ENCODE measurements around the gene CHCHD5.
"Not testable (repeated sequence)": the region's sequence is repeated elsewhere in the genome, so short reads cannot be mapped to it uniquely, and the experiment has no call there.

CHCHD5 gene

GRCh38 chr2:112588611-112589045, 4.2 kb downstream of the CHCHD5 start:
- peak in 2 of 3 experiments; percentile 64 to 90 for DNase-seq

- no peak for DNase-seq
Measured at GRCh38 chr2:112591413-112591812, 7.0 kb downstream of the CHCHD5 start.

- DNase-seq, result no peak
Measured at GRCh38 chr2:112593736-112594135, 9.3 kb downstream of the CHCHD5 start.

GRCh38 chr2:112597537-112598322, 13.3 kb downstream of the CHCHD5 start:
- DNase-seq, result no peak

- no peak for DNase-seq
Measured at GRCh38 chr2:112600634-112601033, 16.2 kb downstream of the CHCHD5 start.

GRCh38 chr2:112601754-112602153, 17.3 kb downstream of the CHCHD5 start:
- peak in 1 of 3 experiments; percentile 31 for DNase-seq

GRCh38 chr2:112602917-112603316, 18.5 kb downstream of the CHCHD5 start:
- DNase-seq, result no peak

GRCh38 chr2:112603731-112604130, 19.3 kb downstream of the CHCHD5 start:
- no peak for DNase-seq

- no peak for DNase-seq
Measured at GRCh38 chr2:112604952-112605351, 20.5 kb downstream of the CHCHD5 start.

- no peak for DNase-seq
Measured at GRCh38 chr2:112605926-112606325, 21.5 kb downstream of the CHCHD5 start.

- DNase-seq, result no peak
Measured at GRCh38 chr2:112606547-112606946, 22.1 kb downstream of the CHCHD5 start.

- no peak for DNase-seq
Measured at GRCh38 chr2:112607680-112608438, 23.4 kb downstream of the CHCHD5 start.

GRCh38 chr2:112609320-112609719, 24.9 kb downstream of the CHCHD5 start:
- not testable (repeated sequence) for DNase-seq

GRCh38 chr2:112612283-112612682, 27.9 kb downstream of the CHCHD5 start:
- DNase-seq, result not testable (repeated sequence)

GRCh38 chr2:112614201-112614840, 29.9 kb downstream of the CHCHD5 start:
- no peak for DNase-seq

GRCh38 chr2:112615051-112615450, 30.6 kb downstream of the CHCHD5 start:
- DNase-seq, result no peak

GRCh38 chr2:112615798-112616197, 31.4 kb downstream of the CHCHD5 start:
- not testable (repeated sequence) for DNase-seq

- DNase-seq, result no peak
Measured at GRCh38 chr2:112618383-112618782, 34.0 kb downstream of the CHCHD5 start.

GRCh38 chr2:112621790-112622527, 37.5 kb downstream of the CHCHD5 start:
- no peak for DNase-seq

- no peak for DNase-seq
Measured at GRCh38 chr2:112622528-112622849, 38.1 kb downstream of the CHCHD5 start.

GRCh38 chr2:112623913-112624777, 39.7 kb downstream of the CHCHD5 start:
- no peak for DNase-seq
